Muscle of leg (tissue), 11 donors: Measurements from ENCODE around the gene TSPAN4. TPM values are rescaled to one million over a fixed set of nuclear protein-coding genes. Genes with fewer than 3 reads are reported as not detected.

ENCODE experiments used
- DNase-seq: peaks from one replicate; pipeline ENCODE4 v3.0.0; 2013
- H3K27ac ChIP-seq: one replicate; pipeline ENCODE4 v1.5.1; 2013; ENCODE audit warnings: mild to moderate bottlenecking, low read length, control low read depth
- H3K27me3 ChIP-seq: one replicate; pipeline ENCODE4 v1.6.1; 2013; ENCODE audit warnings: low read length; ENCODE audit not compliant: control insufficient read depth, insufficient read depth
- H3K36me3 ChIP-seq: one replicate; pipeline ENCODE4 v1.6.1; 2013; ENCODE audit warnings: low read length; ENCODE audit not compliant: control insufficient read depth, insufficient read depth
- H3K4me1 ChIP-seq: one replicate; pipeline ENCODE4 v1.6.1; 2013; ENCODE audit warnings: low read length; ENCODE audit not compliant: control insufficient read depth, insufficient read depth
- H3K4me3 ChIP-seq: one replicate; pipeline ENCODE4 v1.5.1; 2013; ENCODE audit warnings: low read length, control low read depth
- H3K9me3 ChIP-seq: replicated peaks from 2 replicates; pipeline ENCODE4 v1.6.1; 2013; ENCODE audit warnings: low read depth, low read length; ENCODE audit not compliant: control insufficient read depth
- WGBS: methylation state at CpG from one replicate; pipeline ENCODE4 v1.1.5; 2013; ENCODE audit warnings: missing lambda C conversion rate; ENCODE audit not compliant: insufficient coverage; 5-methylcytosine and 5-hydroxymethylcytosine counted together
- polyA plus RNA-seq, 8 donors: library from polyadenylated mRNA; unstranded; fragments of 120-200 nt; gene quantifications; one replicate each; pipeline versions ENCODE4 v1.2.1 to v1.2.3, GENCODE V29; 2013; ENCODE audit warnings: inconsistent platforms in 1 of 8, low replicate concordance in 1 of 8; ENCODE audit not compliant: insufficient read length in 8 of 8, insufficient read depth in 1 of 8
- total RNA-seq: library from RNA; stranded (reverse); fragments of 120-200 nt; gene quantifications from one replicate; pipeline ENCODE4 v1.2.4, GENCODE V29; 2013

The TSPAN4 gene
- total and polyA plus RNA-seq, 9 donors = 48.0 to 75.9 (median 63.3) TPM

- Histone ChIP-seq H3K9me3 (no peaks in the 10 kb centered on the region), H3K4me3 (no peak overlapping the region), H3K36me3 (peaks cover 38% of the 10 kb centered on the region), H3K27me3 (no peaks in the 10 kb centered on the region), H3K4me1 (peaks cover 40% of the 10 kb centered on the region), H3K27ac (no peak overlapping the region)
- WGBS = 88% methylated on average over 21 of the region's 21 CpGs
- DNase-seq = no peak
Observed at GRCh38 chr11:875769-876301, 33.2 kb downstream of the TSPAN4 start.

- no peaks in the 10 kb centered on the region for H3K9me3 ChIP-seq
- no peaks in the 10 kb centered on the region for H3K27me3 ChIP-seq
- peaks cover 40% of the 10 kb centered on the region for H3K4me1 ChIP-seq
- no peak overlapping the region for H3K4me3 ChIP-seq
- 54% methylated on average over 10 of the region's 12 CpGs for WGBS
- DNase-seq = peak; percentile 81
- no peak overlapping the region for H3K27ac ChIP-seq
- peaks cover 39% of the 10 kb centered on the region for H3K36me3 ChIP-seq
Observed at GRCh38 chr11:876545-876944, 33.9 kb downstream of the TSPAN4 start.

- WGBS = 94% methylated on average over 3 of the region's 11 CpGs
- H3K9me3 ChIP-seq = no peaks in the 10 kb centered on the region
- H3K4me1 ChIP-seq = peaks cover 40% of the 10 kb centered on the region
- H3K27ac ChIP-seq = no peak overlapping the region
- H3K36me3 ChIP-seq = peaks cover 44% of the 10 kb centered on the region
- no peak overlapping the region for H3K4me3 ChIP-seq
- no peak for DNase-seq
- H3K27me3 ChIP-seq = no peaks in the 10 kb centered on the region
Observed at GRCh38 chr11:877565-877964, 34.9 kb downstream of the TSPAN4 start.

GRCh38 chr11:880447-880846 lies 37.8 kb downstream of the TSPAN4 start:
- Histone ChIP-seq H3K27me3 (no peaks in the 10 kb centered on the region), H3K36me3 (peaks cover 43% of the 10 kb centered on the region), H3K4me1 (peaks cover 17% of the 10 kb centered on the region), H3K9me3 (no peaks in the 10 kb centered on the region), H3K4me3 (no peak overlapping the region), H3K27ac (no peak overlapping the region)
- no peak for DNase-seq
- WGBS = 72% methylated on average over 9 of the region's 14 CpGs

- no peaks in the 10 kb centered on the region for H3K9me3 ChIP-seq
- H3K4me3 ChIP-seq = no peak overlapping the region
- DNase-seq = no peak
- H3K4me1 ChIP-seq = peaks cover under 1% of the 10 kb centered on the region
- WGBS = 87% methylated on average over 4 of the region's 14 CpGs
- no peak overlapping the region for H3K27ac ChIP-seq
- H3K27me3 ChIP-seq = no peaks in the 10 kb centered on the region
- H3K36me3 ChIP-seq = peaks cover 50% of the 10 kb centered on the region
Observed at GRCh38 chr11:882596-882995, 39.9 kb downstream of the TSPAN4 start.

- DNase-seq = no peak
- Histone ChIP-seq H3K9me3 (no peaks in the 10 kb centered on the region), H3K36me3 (peaks cover 58% of the 10 kb centered on the region), H3K27ac (no peak overlapping the region), H3K4me1 (peaks cover 9% of the 10 kb centered on the region), H3K4me3 (no peak overlapping the region), H3K27me3 (no peaks in the 10 kb centered on the region)
- 93% methylated on average over 10 of the region's 10 CpGs for WGBS
Observed at GRCh38 chr11:883527-883926, 40.9 kb downstream of the TSPAN4 start.

GRCh38 chr11:884578-885070 lies 42.0 kb downstream of the TSPAN4 start:
- Histone ChIP-seq H3K4me3 (no peak overlapping the region), H3K4me1 (peaks cover 20% of the 10 kb centered on the region), H3K27me3 (no peaks in the 10 kb centered on the region), H3K36me3 (peaks cover 53% of the 10 kb centered on the region), H3K9me3 (no peaks in the 10 kb centered on the region), H3K27ac (no peak overlapping the region)
- 89% methylated on average over 13 of the region's 16 CpGs for WGBS
- DNase-seq = no peak

- Histone ChIP-seq H3K4me3 (no peak overlapping the region), H3K36me3 (peaks cover 49% of the 10 kb centered on the region)
Observed at GRCh38 chr11:886568-886967, 43.9 kb downstream of the TSPAN4 start.

GRCh38 chr11:887589-887988 lies 44.9 kb downstream of the TSPAN4 start:
- Histone ChIP-seq H3K9me3 (no peaks in the 10 kb centered on the region), H3K27ac (no peak overlapping the region), H3K36me3 (peaks cover 44% of the 10 kb centered on the region), H3K27me3 (no peaks in the 10 kb centered on the region), H3K4me3 (no peak overlapping the region), H3K4me1 (peaks cover 47% of the 10 kb centered on the region)
- WGBS = 92% methylated on average over 14 of the region's 14 CpGs
- no peak for DNase-seq

More at GRCh38 chr11:886568-886967, 43.9 kb downstream of the TSPAN4 start:
- Histone ChIP-seq H3K27me3 (no peaks in the 10 kb centered on the region), H3K4me1 (peaks cover 40% of the 10 kb centered on the region), H3K27ac (no peak overlapping the region), H3K9me3 (no peaks in the 10 kb centered on the region)
- no peak for DNase-seq
- WGBS = 95% methylated on average over 17 of the region's 17 CpGs

GRCh38 chr11:888310-889212 lies 45.9 kb downstream of the TSPAN4 start:
- no peak for DNase-seq
- Histone ChIP-seq H3K27ac (peak overlapping the region; percentile 13), H3K36me3 (peaks cover 35% of the 10 kb centered on the region), H3K4me1 (peaks cover 47% of the 10 kb centered on the region), H3K9me3 (no peaks in the 10 kb centered on the region), H3K27me3 (no peaks in the 10 kb centered on the region), H3K4me3 (no peak overlapping the region)
- 81% methylated on average over 40 of the region's 45 CpGs for WGBS
